ENCODE measurements around the gene CREBZF. TPM values are rescaled to one million over a fixed set of nuclear protein-coding genes. Genes with fewer than 3 reads are reported as not detected.

CREBZF gene
- total and polyA plus RNA-seq, 9 of the 15 experiments (the other 6 are each of a cell fraction or from before 2014, with no cell fraction given) = 7.2 to 70.2 (median 40.5) TPM

GRCh38 chr11:85663753-85664614 is 945 bp downstream of the CREBZF start (continued):
- TF ChIP-seq RBM22 (IDR thresholded peaks at IDR 0.05; ENCODE audit: low read depth, low read length, poor library complexity, severe bottlenecking) = no peak

GRCh38 chr11:85663080-85663752 is 1.7 kb downstream of the CREBZF start:
- DNase-seq (ENCODE audit: extremely low read depth in 1 of 4, low spot score in 3 of 4) (no peak), FAIRE-seq (peak; percentile 29), ATAC-seq (peak; percentile 24)
- Histone ChIP-seq H2AFZ (ENCODE audit: low read depth, low read length) (no peak overlapping the region), H3K36me3 (ENCODE audit: control insufficient read depth, insufficient read depth, low read length) (peaks cover 49% of the 10 kb centered on the region), H3K9me3 (replicated peaks; ENCODE audit: control insufficient read depth, insufficient read depth, low read depth, low read length) (no peaks in the 10 kb centered on the region), H3K9me1 (ENCODE audit: control insufficient read depth, insufficient read depth, low read length) (no peaks in the 10 kb centered on the region), H3K9ac (ENCODE audit: insufficient read depth in 1 of 2, low read depth in 2 of 2, low read length in 2 of 2) (peak overlapping the region; percentile 98), H4K20me1 (replicated peaks; ENCODE audit: control insufficient read depth, insufficient read depth, low read length) (peaks cover 16% of the 10 kb centered on the region), H3K27ac (ENCODE audit: extremely low read depth, low read depth, low read length) (peak overlapping the region; percentile 98), H3K4me2 (ENCODE audit: insufficient read depth, low read length) (peak overlapping the region; percentile 95), H3K27me3 (ENCODE audit: control insufficient read depth in 2 of 2, insufficient read depth in 2 of 2, low read length in 2 of 2) (no peaks in the 10 kb centered on the region), H3K4me1 (replicated peaks in 1 of 2; ENCODE audit: control insufficient read depth in 2 of 2, insufficient read depth in 2 of 2, low read length in 2 of 2) (peaks cover 14% of the 10 kb centered on the region in 2 experiments; a peak in 3 of 5 replicates), H3K79me2 (ENCODE audit: control insufficient read depth, insufficient read depth, low read length) (peaks cover 67% of the 10 kb centered on the region), H3K4me3 (peak overlapping the region; percentile 94)
- in situ Hi-C loops (cut with MboI) = no loop called here
- intact Hi-C loops (cut with micrococcal nuclease) = loop anchor here (2.0 to 10.0 kb wide), 5 partner anchors 14 to 582 kb away; partner anchors contain the start of genes EED and PICALM
- POLR2A ChIA-PET = interaction anchor here (10.1 kb wide), 1 partner anchor 12 kb away, joined by 145 read pairs; the partner anchor contains the start of gene TMEM126A
- BruUV-seq (replicated peaks) = TSS peak; percentile 42
- WGBS (ENCODE audit: insufficient coverage, low coverage, missing lambda C conversion rate) = under 1% methylated on average over 10 of the region's 10 CpGs
- CTCF ChIA-PET (ENCODE audit: low intra/inter-chr PET ratio) = interaction anchor here (0.8 kb wide), 1 partner anchor 68 kb away, joined by 4 read pairs; no protein-coding TSS in a partner anchor
- peak in 1 of 2 experiments; percentile 37; a peak in 2 of 4 replicates for TF ChIP-seq SIN3A (IDR thresholded peaks at IDR 0.05; ENCODE audit: borderline replicate concordance in 2 of 2, control insufficient read depth in 1 of 2, low read depth in 2 of 2, low read length in 2 of 2)
- TF ChIP-seq MEF2A (IDR thresholded peaks at IDR 0.05; ENCODE audit: control insufficient read depth, low read depth, low read length) = 0 out of 2 replicates have a peak, but pooled peaks have one; percentile 19
- TF ChIP-seq ZNF696 (CRISPR knock-in tag; conservative IDR thresholded peaks at IDR 0.05) = no peak
- no peak for TF ChIP-seq GTF2B (IDR thresholded peaks at IDR 0.05; ENCODE audit: extremely low read depth, insufficient read length)
- TF ChIP-seq ZFP91 (CRISPR knock-in tag; IDR thresholded peaks at IDR 0.05) = no peak
- TF ChIP-seq HDGF (IDR thresholded peaks at IDR 0.05) = 0 out of 2 replicates have a peak, but pooled peaks have one; percentile 56
- no peak for TF ChIP-seq CREM (IDR thresholded peaks at IDR 0.05; ENCODE audit: low read depth)
- TF ChIP-seq ZNF134 (CRISPR knock-in tag; conservative IDR thresholded peaks at IDR 0.05) = no peak
- no peak for TF ChIP-seq ZNF354B (CRISPR knock-in tag; IDR thresholded peaks at IDR 0.05)
- no peak for TF ChIP-seq CREB3L1 (IDR thresholded peaks at IDR 0.05; ENCODE audit: borderline replicate concordance, low read depth)
- no peak for TF ChIP-seq ZNF507 (tag; conservative IDR thresholded peaks at IDR 0.05)

All from K562 (cell line).